Karpas-422 (cell line): Measurements from ENCODE around the gene THTPA. TPM values are rescaled to one million over a fixed set of nuclear protein-coding genes. Genes with fewer than 3 reads are reported as not detected.
A peak's percentile ranks its signal among the peaks of the same experiment; 100 is the strongest.
"Not testable (repeated sequence)": the region's sequence is repeated elsewhere in the genome, so short reads cannot be mapped to it uniquely, and the experiment has no call there.

ENCODE experiments used
- DNase-seq: peaks from one replicate; pipeline ENCODE4 v3.0.0-alpha.2; 2015
- H2AFZ ChIP-seq: fragments of 200-600 bp; sonication (generic); 2 replicates; pipeline ENCODE4 v1.6.1; 2014; ENCODE audit warnings: antibody characterized with exemption, low read length, mixed read lengths
- H3K27ac ChIP-seq: fragments of 200-600 bp; sonication (generic); 2 replicates; pipeline ENCODE4 v1.5.1; 2014; ENCODE audit warnings: mild to moderate bottlenecking, low read length, moderate library complexity
- H3K27me3 ChIP-seq: fragments of 200-600 bp; sonication (generic); 2 replicates; pipeline ENCODE4 v1.6.1; 2014; ENCODE audit warnings: low read length, mixed read lengths
- H3K36me3 ChIP-seq: fragments of 200-600 bp; sonication (generic); 2 replicates; pipeline ENCODE4 v1.6.1; 2014; ENCODE audit warnings: low read length, mixed read lengths; ENCODE audit not compliant: insufficient read depth
- H3K4me1 ChIP-seq: fragments of 200-600 bp; sonication (generic); 2 replicates; pipeline ENCODE4 v1.6.1; 2014; ENCODE audit warnings: mild to moderate bottlenecking, low read length, mixed read lengths
- H3K4me2 ChIP-seq: fragments of 200-600 bp; sonication (generic); 2 replicates; pipeline ENCODE4 v1.6.1; 2014; ENCODE audit warnings: low read length, low read depth, mild to moderate bottlenecking; ENCODE audit not compliant: poor library complexity, severe bottlenecking
- H3K4me3 ChIP-seq: fragments of 200-600 bp; sonication (generic); 2 replicates; pipeline ENCODE4 v1.5.1; 2014; ENCODE audit warnings: mild to moderate bottlenecking, antibody characterized with exemption, low read length, mixed read lengths
- H3K79me2 ChIP-seq: fragments of 200-600 bp; sonication (generic); 2 replicates; pipeline ENCODE4 v1.6.1; 2014; ENCODE audit warnings: mild to moderate bottlenecking, low read length, mixed read lengths
- H3K9ac ChIP-seq: fragments of 200-600 bp; sonication (generic); 2 replicates; pipeline ENCODE4 v1.6.0; 2014; ENCODE audit warnings: low read length
- H3K9me2 ChIP-seq: fragments of 200-600 bp; sonication (generic), shearing (Covaris generic); replicated peaks from 2 replicates; pipeline ENCODE4 v1.6.0; 2014; ENCODE audit warnings: mild to moderate bottlenecking, low read length, moderate library complexity; ENCODE audit not compliant: insufficient read depth
- H3K9me3 ChIP-seq: fragments of 300-700, 200-600 bp; sonication (generic); 2 replicates; pipeline ENCODE4 v1.6.1; 2014; ENCODE audit warnings: low read length, mixed read lengths
- H4K20me1 ChIP-seq: fragments of 200-600 bp; sonication (generic); 2 replicates; pipeline ENCODE4 v1.6.1; 2014; ENCODE audit warnings: mild to moderate bottlenecking, antibody characterized with exemption, low read length, low read depth; ENCODE audit not compliant: insufficient read depth
- total RNA-seq: library from RNA; depleted of rRNA; stranded (reverse); fragments of >200 nt; shearing (Covaris generic); gene quantifications from 2 replicates; pipeline ENCODE4 v1.2.3, GENCODE V29; 2014; ENCODE audit warnings: low replicate concordance

The THTPA gene
- total RNA-seq, 1 experiment from 2014 or later: 16.2 TPM

DNA sequence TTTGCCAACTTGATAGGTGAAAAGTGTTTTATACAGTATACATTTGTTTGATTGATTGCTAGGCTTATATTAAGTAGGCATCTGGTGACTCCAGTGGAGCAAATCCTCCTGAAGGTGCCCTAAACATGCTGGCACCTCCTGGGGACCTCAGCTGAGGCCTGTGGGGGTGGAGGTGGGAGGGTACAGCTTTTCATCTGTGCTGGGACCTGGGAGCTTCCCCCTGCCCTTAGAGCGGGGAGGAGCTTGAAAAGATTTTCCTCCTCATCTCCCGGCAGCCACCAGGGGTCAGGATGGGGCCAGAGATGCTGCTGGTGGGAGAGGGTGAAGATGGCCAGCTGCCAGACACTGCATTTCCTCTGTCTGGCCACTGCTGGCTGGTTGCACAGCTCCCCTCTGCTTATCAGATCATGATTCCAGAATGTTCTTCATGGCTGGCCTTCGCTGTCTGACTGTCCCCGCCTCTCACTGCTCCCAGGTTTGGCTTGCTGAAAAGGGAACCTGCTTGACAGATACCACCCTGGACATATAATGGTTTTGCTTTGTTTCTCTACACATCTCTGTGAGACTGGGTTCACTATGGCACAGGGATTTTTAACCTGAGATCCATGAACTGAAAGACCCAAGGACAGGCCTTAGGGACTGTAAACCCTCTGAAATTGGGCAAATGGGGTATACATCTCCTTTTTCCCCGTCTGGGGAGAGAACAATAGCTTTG, 33.0 kb downstream of the THTPA start:
- peak overlapping the region; percentile 38; the same call in 1 of the 2 replicates for H2AFZ ChIP-seq
- H3K9me3 ChIP-seq: no peaks in the 10 kb centered on the region
- peak overlapping the region; percentile 9; the same call in 1 of the 2 replicates for H3K9ac ChIP-seq
- H3K4me1 ChIP-seq: peaks cover 5% of the 10 kb centered on the region
- H4K20me1 ChIP-seq: no peaks in the 10 kb centered on the region
- H3K79me2 ChIP-seq: no peaks in the 10 kb centered on the region
- no peaks in the 10 kb centered on the region for H3K36me3 ChIP-seq
- H3K27me3 ChIP-seq: no peaks in the 10 kb centered on the region
- H3K9me2 ChIP-seq: no peaks in the 10 kb centered on the region
- DNase-seq: peak; percentile 94
- no peak overlapping the region for H3K4me2 ChIP-seq
- H3K27ac ChIP-seq: no peak overlapping the region
- H3K4me3 ChIP-seq: no peak overlapping the region

DNA sequence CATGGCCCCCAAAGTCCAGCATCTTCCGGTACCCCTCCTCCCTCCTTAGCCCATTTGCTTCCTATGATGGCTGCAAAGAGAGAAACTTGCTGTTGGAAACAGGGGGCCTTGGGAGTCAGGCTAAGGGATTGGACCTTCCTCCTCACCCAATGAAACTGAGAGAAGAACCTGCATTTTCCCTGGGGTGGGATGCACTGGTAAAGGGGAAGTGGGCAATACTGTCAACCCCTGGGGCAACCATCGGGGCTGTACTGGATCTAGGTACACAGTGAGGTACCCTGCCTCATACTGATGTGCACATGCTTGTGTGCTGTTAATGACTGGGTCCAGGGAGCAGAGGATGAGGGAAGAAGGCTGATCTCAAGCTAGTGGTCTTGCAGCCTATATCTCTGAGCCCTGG, 33.5 kb downstream of the THTPA start:
- no peak for DNase-seq

DNA sequence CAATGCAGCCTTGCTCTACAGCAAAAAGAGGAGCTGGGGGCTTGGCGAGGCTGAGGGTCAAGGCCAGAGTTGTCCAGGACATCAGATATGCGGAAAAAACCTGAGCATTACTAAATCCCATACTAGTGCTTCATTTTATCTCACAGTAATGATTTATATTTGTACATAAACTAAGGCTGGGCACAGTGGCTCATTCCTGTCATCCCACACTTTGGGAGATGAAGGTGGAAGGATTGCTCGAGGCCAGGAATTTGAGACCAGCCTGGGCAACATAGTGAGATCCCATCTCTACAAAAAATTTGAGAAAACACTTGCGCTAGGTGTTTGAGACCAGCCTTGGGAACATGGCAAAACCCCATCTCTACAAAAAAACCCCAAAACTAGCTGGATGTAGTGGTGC, 34.1 kb downstream of the THTPA start:
- no peaks in the 10 kb centered on the region for H3K9me3 ChIP-seq
- H3K27ac ChIP-seq: no peak overlapping the region
- no peak overlapping the region for H2AFZ ChIP-seq

More for the DNA sequence above, 33.5 kb downstream of the THTPA start:
- Histone ChIP-seq H2AFZ (peak overlapping the region; percentile 38; the same call in 1 of the 2 replicates), H3K36me3 (no peaks in the 10 kb centered on the region), H3K4me3 (no peak overlapping the region), H3K4me1 (peaks cover 5% of the 10 kb centered on the region), H3K9me3 (no peaks in the 10 kb centered on the region), H3K9me2 (no peaks in the 10 kb centered on the region), H3K27ac (no peak overlapping the region), H3K4me2 (no peak overlapping the region), H3K79me2 (no peaks in the 10 kb centered on the region), H3K27me3 (no peaks in the 10 kb centered on the region), H3K9ac (no peak overlapping the region), H4K20me1 (no peaks in the 10 kb centered on the region)

DNA sequence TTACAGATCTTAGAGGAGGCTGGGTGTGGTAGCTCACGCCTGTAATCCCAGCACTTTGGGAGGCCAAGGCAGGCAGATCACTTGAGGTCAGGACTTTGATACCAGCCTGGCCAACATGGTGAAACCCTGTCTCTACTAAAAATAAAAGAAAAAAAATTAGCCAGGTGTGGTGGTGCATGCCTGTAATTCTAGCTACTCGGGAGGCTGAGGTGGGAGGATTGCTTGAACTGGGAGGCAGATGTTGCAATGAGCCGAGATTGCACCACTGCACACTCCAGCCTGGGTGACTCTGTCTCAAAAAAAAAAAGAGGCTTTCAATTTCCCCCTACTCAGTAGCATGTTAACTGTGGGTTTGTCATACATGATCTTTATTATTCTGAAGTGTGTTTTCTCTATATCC, 38.1 kb downstream of the THTPA start:
- H4K20me1 ChIP-seq, H3K36me3 ChIP-seq, H3K79me2 ChIP-seq, H3K27me3 ChIP-seq, H3K9ac ChIP-seq, H3K4me1 ChIP-seq, H3K4me3 ChIP-seq, H3K9me3 ChIP-seq, H2AFZ ChIP-seq, H3K9me2 ChIP-seq, DNase-seq, H3K4me2 ChIP-seq, H3K27ac ChIP-seq: not testable (repeated sequence)

More for the DNA sequence above, 34.1 kb downstream of the THTPA start:
- H3K27me3 ChIP-seq: no peaks in the 10 kb centered on the region
- H3K4me2 ChIP-seq: no peak overlapping the region
- no peaks in the 10 kb centered on the region for H3K79me2 ChIP-seq
- peaks cover 5% of the 10 kb centered on the region for H3K4me1 ChIP-seq
- H3K4me3 ChIP-seq: no peak overlapping the region
- H3K36me3 ChIP-seq: no peaks in the 10 kb centered on the region
- DNase-seq: no peak
- no peak overlapping the region for H3K9ac ChIP-seq
- no peaks in the 10 kb centered on the region for H3K9me2 ChIP-seq
- no peaks in the 10 kb centered on the region for H4K20me1 ChIP-seq

DNA sequence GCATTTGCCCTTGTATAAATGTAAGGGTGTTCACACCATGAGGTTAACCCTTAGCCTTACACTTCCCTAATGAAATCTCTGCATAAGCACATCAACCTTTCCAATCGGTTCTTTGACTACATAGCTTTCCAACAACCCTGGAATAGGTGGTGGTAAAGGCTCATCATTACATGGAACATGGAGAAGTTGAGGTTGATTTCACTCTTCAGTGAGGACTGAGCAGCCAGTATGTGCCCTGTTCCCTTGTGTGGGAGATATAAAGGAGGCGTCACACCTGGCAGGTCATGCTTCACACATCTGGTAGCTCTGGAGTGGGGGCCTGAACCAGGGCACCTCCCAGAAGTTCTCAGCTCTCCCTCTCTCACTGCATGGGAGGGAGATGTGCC, 44.2 kb downstream of the THTPA start:
- H3K4me2 ChIP-seq: no peak overlapping the region
- no peaks in the 10 kb centered on the region for H3K27me3 ChIP-seq
- H3K79me2 ChIP-seq: no peaks in the 10 kb centered on the region
- H4K20me1 ChIP-seq: no peaks in the 10 kb centered on the region
- no peaks in the 10 kb centered on the region for H3K9me3 ChIP-seq
- DNase-seq: no peak
- no peak overlapping the region for H3K4me3 ChIP-seq
- H2AFZ ChIP-seq: no peak overlapping the region
- no peaks in the 10 kb centered on the region for H3K36me3 ChIP-seq
- no peaks in the 10 kb centered on the region for H3K4me1 ChIP-seq
- no peak overlapping the region for H3K27ac ChIP-seq
- no peak overlapping the region for H3K9ac ChIP-seq
- no peaks in the 10 kb centered on the region for H3K9me2 ChIP-seq

DNA sequence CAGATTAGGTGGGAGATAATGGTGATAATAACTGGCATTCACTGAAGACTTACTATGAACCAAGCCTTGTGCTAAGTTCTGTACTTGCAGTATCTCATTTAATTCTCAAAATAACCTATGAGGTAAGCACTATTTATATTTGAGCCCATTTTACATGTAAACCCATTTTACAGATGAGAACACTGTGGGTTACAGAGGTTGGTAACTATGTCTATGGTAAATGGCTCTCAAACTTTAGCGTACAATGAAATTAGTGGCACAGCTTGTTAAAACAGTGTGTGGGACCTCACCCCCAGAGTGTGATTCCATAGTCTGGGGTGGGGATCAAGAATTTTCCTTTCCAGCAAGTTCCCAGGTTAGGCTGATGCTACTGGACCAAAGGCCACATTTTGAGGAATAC, 44.7 kb downstream of the THTPA start:
- Histone ChIP-seq H3K36me3 (no peaks in the 10 kb centered on the region), H3K27me3 (no peaks in the 10 kb centered on the region), H4K20me1 (no peaks in the 10 kb centered on the region), H3K4me3 (no peak overlapping the region), H3K9me3 (no peaks in the 10 kb centered on the region), H3K4me1 (no peaks in the 10 kb centered on the region), H3K9me2 (no peaks in the 10 kb centered on the region), H3K79me2 (no peaks in the 10 kb centered on the region), H3K27ac (no peak overlapping the region), H3K4me2 (no peak overlapping the region), H2AFZ (no peak overlapping the region), H3K9ac (no peak overlapping the region)
- DNase-seq: no peak

DNA sequence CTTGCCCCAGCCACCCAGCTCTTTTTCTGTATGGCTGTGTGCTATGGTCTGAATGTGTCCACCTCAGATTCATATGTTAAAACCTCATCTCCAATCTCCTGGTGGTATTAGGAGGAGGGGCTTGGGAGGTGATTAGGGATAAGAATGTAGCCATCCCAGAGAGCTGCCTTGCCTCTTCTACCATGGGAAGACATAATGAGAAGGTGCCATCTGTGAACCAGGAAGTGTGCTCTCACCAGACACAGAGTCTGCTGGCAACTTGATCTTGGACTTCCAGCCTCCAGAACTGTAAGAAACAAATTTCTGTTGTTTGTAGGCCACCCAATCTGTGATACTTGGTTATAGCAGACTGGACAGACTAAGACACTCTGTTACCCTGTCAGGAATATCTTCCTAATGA, 45.4 kb downstream of the THTPA start:
- H3K9ac ChIP-seq: no peak overlapping the region
- H3K79me2 ChIP-seq: no peaks in the 10 kb centered on the region
- H3K4me2 ChIP-seq: no peak overlapping the region
- no peaks in the 10 kb centered on the region for H3K36me3 ChIP-seq
- no peaks in the 10 kb centered on the region for H3K9me2 ChIP-seq
- no peak overlapping the region for H3K27ac ChIP-seq
- no peaks in the 10 kb centered on the region for H3K27me3 ChIP-seq
- DNase-seq: no peak
- H2AFZ ChIP-seq: no peak overlapping the region
- H3K9me3 ChIP-seq: no peaks in the 10 kb centered on the region
- H4K20me1 ChIP-seq: no peaks in the 10 kb centered on the region
- no peaks in the 10 kb centered on the region for H3K4me1 ChIP-seq
- no peak overlapping the region for H3K4me3 ChIP-seq

DNA sequence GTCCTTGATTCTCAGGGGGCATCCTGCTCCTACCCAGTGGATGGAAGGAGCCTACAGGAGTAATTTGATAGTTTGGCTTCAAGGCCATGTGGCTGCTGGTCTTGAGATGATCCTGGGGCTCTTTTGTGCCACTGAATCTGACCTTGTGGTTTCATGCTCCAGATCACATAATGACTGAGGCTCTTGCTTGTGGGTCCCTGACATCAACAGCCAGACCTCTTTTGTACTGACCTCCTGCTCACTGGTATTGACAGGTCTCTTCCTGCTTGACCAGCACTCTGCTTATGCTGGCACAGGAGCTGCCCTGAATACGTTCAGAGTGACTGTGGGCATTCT, 45.7 kb downstream of the THTPA start:
- DNase-seq: no peak
- no peaks in the 10 kb centered on the region for H3K9me2 ChIP-seq
- H3K9me3 ChIP-seq: no peaks in the 10 kb centered on the region
- no peaks in the 10 kb centered on the region for H3K4me1 ChIP-seq
- H3K4me2 ChIP-seq: no peak overlapping the region
- H3K36me3 ChIP-seq: no peaks in the 10 kb centered on the region
- no peaks in the 10 kb centered on the region for H3K79me2 ChIP-seq
- no peaks in the 10 kb centered on the region for H4K20me1 ChIP-seq
- H3K4me3 ChIP-seq: no peak overlapping the region
- H3K27me3 ChIP-seq: no peaks in the 10 kb centered on the region
- no peak overlapping the region for H2AFZ ChIP-seq
- H3K9ac ChIP-seq: no peak overlapping the region
- no peak overlapping the region for H3K27ac ChIP-seq
